HG03280 (cell line): ENCODE data around the gene PLS1.

Experiments
- ATAC-seq: cut with Tn5 transposase; IDR thresholded peaks from one replicate; pipeline ENCODE4 v1.9.1; 2021; ENCODE audit warnings: mild to moderate bottlenecking, moderate library complexity; ENCODE audit not compliant: unreplicated experiment

PLS1 gene

DNA sequence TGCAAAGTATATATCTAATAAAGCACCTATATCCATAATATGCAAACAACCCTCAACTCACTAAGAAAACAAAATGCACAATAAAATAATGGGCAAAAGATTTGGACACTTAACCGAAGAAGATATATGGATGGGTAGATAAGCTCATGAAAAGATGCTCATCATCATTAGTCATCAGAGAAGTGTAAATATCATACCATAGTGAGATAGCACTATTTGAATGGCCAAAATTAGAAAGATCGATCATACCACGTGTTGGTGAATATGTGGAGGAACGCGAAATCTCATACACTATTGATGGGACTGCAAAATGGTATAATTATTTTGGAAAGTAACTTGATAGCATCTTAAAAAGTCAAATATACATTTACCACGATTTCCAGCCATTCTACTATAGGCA, 40.5 kb downstream of the PLS1 start:
- ATAC-seq = no peak

DNA sequence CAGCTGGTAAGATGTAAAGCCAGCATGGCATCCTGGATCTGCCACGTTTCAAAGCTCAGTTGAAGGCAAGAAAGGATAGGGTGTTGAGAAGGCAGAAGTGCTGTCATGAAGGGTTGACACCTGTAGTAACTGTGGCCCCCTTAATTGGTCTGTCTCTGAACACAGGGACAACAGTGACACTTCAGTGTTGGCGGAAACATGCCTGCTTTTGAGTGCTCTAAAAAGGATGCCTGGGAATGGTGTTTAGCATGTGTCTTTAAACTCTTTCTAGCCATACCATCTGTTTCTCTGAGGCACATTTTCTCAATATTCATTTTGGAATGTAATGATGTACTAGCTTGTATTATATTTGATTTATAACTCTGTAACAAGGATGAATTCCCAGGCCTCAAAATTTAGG, 42.1 kb downstream of the PLS1 start:
- no peak for ATAC-seq

GRCh38 chr3:142641504-142641903, 45.3 kb downstream of the PLS1 start:
- ATAC-seq = no peak

- ATAC-seq = no peak
Measured at GRCh38 chr3:142642956-142643355, 46.8 kb downstream of the PLS1 start.

DNA sequence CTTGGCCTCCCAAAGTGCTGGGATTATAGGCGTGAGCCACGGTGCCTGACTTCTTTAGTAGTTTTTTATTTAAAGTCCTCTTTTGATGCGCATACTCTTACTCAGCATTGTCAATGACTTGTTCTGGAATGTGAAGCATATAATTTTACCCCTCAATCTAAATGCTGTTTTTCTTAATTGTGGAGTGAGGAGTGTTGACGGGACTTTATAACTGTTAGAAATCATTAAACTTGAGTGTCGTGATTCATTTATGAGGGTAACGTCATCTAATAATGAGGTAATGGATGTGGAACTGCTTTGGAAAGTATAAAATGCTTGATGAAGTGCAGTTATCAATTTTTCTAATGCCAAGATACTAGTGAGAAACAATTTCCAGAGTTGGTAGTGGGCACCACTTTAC, 48.3 kb downstream of the PLS1 start:
- no peak for ATAC-seq

DNA sequence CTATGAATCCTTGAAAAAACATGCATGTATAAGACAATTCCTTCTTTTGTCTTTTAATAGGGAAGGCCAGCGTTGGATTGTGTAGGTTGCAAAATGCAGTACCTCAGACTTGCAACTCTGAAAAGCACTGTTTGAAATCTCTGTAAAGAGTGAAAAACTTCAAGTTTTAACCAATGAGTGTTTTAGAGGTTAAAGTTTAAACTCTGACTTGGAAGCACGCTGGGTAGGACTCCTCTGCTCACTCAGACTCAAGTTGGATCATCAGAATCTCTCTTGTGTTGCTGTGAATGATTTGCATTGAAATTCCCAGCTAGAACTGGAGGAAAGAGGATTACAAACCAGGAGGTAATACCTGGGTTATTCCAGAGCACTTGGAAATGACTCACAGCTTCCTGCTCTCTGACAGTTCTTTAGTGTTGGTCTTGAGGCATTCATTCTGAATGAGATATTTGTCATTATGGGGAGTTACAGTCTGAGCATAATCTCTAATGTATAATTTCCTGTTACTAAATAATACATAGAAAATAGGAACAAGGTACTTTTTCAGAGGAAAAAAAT, 49.1 kb downstream of the PLS1 start:
- no peak for ATAC-seq

- no peak for ATAC-seq
Measured at GRCh38 chr3:142646020-142646785, 50.0 kb downstream of the PLS1 start.

DNA sequence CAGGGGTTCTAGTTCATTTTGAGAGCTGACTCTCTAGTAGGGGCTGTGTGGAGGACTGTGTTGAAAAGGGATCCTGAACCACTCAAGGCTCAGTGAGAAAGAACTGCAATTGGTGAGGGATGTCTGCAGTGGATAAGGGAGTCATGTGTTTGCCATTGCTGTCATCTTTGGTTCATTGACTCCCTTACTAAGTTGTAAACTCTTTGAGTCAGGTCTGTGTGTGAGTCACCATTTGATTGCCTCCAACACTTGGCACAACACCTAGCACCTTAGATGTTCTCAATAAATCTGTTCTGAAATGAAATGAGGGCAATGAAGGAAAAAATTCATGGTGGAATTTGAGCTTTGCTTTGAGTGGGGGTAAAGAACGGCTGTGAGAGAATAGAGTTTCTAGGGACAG, 51.7 kb downstream of the PLS1 start:
- no peak for ATAC-seq

- no peak for ATAC-seq
Measured at GRCh38 chr3:142648950-142649349, 52.8 kb downstream of the PLS1 start.

GRCh38 chr3:142650001-142650693, 54.0 kb downstream of the PLS1 start:
- no peak for ATAC-seq

DNA sequence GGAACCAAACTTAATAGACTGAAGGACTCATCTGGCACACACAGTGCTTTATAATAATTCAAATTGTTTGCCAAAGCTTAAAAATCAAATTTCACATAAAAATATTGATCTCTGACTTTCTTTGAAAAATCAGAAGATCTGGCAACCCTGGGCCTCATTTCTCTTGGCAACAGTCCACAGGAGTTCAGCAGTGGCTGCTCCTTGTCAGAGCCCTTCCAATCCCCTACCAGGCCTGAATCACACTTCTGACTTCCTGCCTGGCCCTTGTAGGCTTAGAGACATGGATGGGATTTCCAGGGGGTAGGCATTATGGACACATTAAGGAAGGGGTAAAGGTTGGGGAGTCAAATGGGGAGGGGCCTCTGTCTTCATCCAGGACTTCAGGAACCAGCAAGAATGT, 55.5 kb downstream of the PLS1 start:
- ATAC-seq = no peak

DNA sequence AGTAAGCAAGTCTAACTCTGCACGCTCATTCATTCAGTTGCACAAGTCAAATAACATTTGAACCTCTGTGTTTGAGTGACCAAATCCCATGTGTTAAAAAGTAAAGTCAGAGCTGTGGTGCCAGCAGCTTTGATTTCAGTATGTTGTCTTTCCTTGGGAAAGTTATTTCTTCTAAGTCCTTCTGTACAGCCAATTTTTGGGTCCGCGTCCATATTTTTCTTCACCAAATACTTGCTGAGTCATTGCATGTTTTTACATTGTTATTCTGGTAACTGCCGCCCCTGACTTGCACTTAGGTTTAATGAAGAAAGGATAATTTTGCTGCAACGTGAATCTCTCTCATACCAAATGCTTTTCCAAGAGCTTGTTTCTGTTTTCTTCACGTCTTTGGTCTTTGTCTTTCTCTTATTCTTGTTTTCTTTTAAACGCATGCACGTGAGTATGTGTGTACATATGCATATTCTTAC, 56.7 kb downstream of the PLS1 start:
- ATAC-seq = no peak

DNA sequence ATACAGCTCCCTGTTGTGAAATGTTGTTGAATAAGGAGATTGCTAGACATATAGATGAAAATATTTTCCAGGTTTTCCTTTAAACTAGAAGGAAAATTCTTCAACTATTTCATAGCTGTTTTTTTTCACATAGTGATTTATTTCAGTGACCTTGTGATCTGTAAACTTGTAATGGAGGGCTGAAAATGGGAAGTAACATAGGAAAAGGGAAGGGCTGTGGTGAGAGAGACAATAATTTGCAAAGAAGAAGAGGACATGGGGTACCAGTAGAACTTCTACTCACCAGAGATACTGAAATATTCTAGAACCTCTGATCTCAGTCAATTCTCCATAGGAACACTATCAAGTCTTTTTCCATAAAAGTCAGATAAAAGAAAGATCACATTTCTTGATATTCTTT, 60.4 kb downstream of the PLS1 start:
- no peak for ATAC-seq

DNA sequence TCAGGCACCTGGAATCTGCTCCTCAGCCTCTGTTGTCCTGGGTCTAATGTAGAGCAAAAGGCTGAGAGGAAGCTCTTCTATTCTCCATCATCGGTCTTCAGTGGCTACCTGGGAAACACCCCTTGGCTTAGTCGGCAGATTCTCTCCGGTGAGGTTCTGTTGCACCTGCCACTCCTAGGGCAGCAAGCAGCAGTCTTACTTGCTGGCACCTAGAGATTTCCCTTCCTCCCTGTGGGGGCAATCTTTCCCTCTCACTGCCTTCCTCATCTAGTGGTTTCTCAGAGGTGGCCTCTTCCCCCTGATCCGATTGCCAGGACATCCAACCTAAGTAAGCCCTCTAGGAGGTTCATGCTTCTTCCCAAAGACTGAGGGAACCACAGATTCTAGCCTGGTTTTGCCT, 60.8 kb downstream of the PLS1 start:
- ATAC-seq = no peak

GRCh38 chr3:142660383-142660782, 64.2 kb downstream of the PLS1 start:
- ATAC-seq = no peak

DNA sequence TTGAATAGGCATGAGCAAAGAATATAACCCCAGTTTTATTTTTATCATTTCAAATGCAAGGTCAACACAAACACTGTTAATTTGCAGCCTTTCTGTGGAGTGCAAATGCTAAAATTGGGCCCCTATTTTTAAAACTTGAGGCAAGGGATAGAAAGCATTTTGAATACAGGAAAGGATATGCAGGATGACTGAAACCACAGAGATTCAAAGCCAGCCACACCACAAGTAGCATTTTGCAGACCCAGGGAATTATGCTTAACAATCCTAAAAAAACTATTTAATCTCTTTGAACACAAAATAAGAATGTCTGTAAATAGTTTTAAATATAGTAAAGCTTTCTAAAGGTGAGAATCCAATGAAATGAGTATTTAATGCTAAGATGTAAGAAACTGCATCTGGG, 64.7 kb downstream of the PLS1 start:
- no peak for ATAC-seq

- ATAC-seq = no peak
Measured at GRCh38 chr3:142663865-142664264, 67.7 kb downstream of the PLS1 start.

DNA sequence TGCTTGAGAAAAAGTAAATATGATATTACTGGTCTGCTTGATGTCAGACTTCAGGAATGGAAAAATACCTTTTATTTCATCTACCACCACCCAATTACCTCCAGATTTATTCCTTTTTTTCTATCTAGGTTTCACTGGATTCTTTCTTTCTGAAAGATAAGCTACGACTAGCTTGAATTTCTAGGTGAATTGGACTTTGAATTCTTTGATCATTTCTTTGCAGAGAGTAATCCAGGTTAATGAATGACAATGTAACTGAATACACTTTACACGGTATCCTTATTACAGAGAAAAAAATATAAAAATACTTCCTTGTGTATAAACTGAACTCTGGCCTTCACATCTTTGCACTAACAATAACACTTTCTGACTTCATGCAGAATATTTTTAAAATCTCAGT, 68.1 kb downstream of the PLS1 start:
- ATAC-seq = no peak

DNA sequence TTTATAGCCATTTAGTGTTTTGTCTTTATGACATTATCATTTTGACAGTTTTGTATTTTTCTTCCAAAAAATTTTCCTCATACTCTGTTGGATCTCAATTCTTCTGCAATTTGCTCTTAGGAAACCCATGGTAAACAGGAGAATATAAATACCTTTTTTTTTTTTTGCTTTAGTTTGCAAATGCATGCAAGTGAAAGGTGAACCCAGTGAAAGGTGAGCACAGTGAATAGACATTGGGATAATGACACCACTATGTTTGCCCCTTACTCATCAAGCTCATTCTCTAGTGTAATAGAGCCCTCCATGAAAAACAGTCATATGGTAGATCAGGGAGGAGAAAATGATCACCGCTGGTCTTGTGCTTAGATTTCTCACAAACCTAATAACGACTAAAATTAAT, 68.6 kb downstream of the PLS1 start:
- ATAC-seq = no peak

- ATAC-seq = no peak
Measured at GRCh38 chr3:142670120-142670519, 73.9 kb downstream of the PLS1 start.

GRCh38 chr3:142676151-142676550, 80.0 kb downstream of the PLS1 start:
- ATAC-seq = no peak

GRCh38 chr3:142680710-142681109, 84.5 kb downstream of the PLS1 start:
- no peak for ATAC-seq
